ENCODE measurements around the gene GLT8D2. TPM values are rescaled to one million over a fixed set of nuclear protein-coding genes. Genes with fewer than 3 reads are reported as not detected.
A peak's percentile ranks its signal among the peaks of the same experiment; 100 is the strongest.

GLT8D2 gene
- total and polyA plus RNA-seq, 3 donors from 2014 or later, result 5.7 to 17.3 (median 8.1) TPM

- intact Hi-C loops (cut with DNase I; ENCODE audit: low total_unique reads), result no loop called here
- peaks cover 13% of the 10 kb centered on the region for H3K4me1 ChIP-seq
- WGBS, 2 donors, result 56 to 63% methylated on average over 2 of the region's 2 CpGs
- H3K36me3 ChIP-seq (ENCODE audit: low read depth, missing control alignments), result no peaks in the 10 kb centered on the region
- no peaks in the 10 kb centered on the region for H3K9me3 ChIP-seq
- H3K27ac ChIP-seq, result no peak overlapping the region
- H3K27me3 ChIP-seq, result no peaks in the 10 kb centered on the region
- TF ChIP-seq POLR2A (IDR thresholded peaks at IDR 0.05), result no peak
- TF ChIP-seq CTCF (IDR thresholded peaks at IDR 0.05), result no peak
- DNase-seq, result no peak
- no peak overlapping the region for H3K4me3 ChIP-seq
Measured at GRCh38 chr12:103969391-103969790, 80.6 kb downstream of the GLT8D2 start.

- no peak for DNase-seq
- Histone ChIP-seq H3K4me3 (peak overlapping the region; percentile 75 to 86), H3K27me3 (no peaks in the 10 kb centered on the region), H3K36me3 (ENCODE audit: low read depth, missing control alignments) (no peaks in the 10 kb centered on the region), H3K27ac (peak overlapping the region; percentile 87 to 93), H3K9me3 (no peaks in the 10 kb centered on the region), H3K4me1 (peaks cover 18% of the 10 kb centered on the region)
- intact Hi-C loops (cut with DNase I; ENCODE audit: low total_unique reads), result no loop called here
- TF ChIP-seq CTCF (IDR thresholded peaks at IDR 0.05) (no peak), POLR2A (IDR thresholded peaks at IDR 0.05) (no peak)
- WGBS, 2 donors, result 18 to 25% methylated on average over 1 of the region's 1 CpG
Measured at GRCh38 chr12:103966736-103967135, 83.3 kb downstream of the GLT8D2 start.

- no peaks in the 10 kb centered on the region for H3K27me3 ChIP-seq
- H3K4me1 ChIP-seq, result peaks cover 18% of the 10 kb centered on the region
- DNase-seq, result peak; percentile 98
- H3K36me3 ChIP-seq (ENCODE audit: low read depth, missing control alignments), result no peaks in the 10 kb centered on the region
- intact Hi-C loops (cut with DNase I; ENCODE audit: low total_unique reads), result no loop called here
- peak; percentile 64 for TF ChIP-seq POLR2A (IDR thresholded peaks at IDR 0.05)
- peak in 2 of 3 experiments; percentile 3 to 16 for TF ChIP-seq CTCF (IDR thresholded peaks at IDR 0.05)
- H3K4me3 ChIP-seq, result peak within 1 kb of the TSS; percentile 75 to 86
- no peaks in the 10 kb centered on the region for H3K9me3 ChIP-seq
- peak within 1 kb of the TSS; percentile 87 to 93 for H3K27ac ChIP-seq
- WGBS, 2 donors, result 1 to 6% methylated on average over 6 to 64 of the region's 64 CpGs
Measured at GRCh38 chr12:103965590-103966504, 84.1 kb downstream of the GLT8D2 start, which contains the start of gene TDG. Gene TDG, plus strand, starts transcription at chr12:103965872. Its CDS starts 166 bp downstream, at chr12:103966038.

GRCh38 chr12:103965255-103965589 is 84.8 kb downstream of the GLT8D2 start:
- Histone ChIP-seq H3K4me3 (peak overlapping the region; percentile 75 to 86), H3K36me3 (ENCODE audit: low read depth, missing control alignments) (no peaks in the 10 kb centered on the region), H3K27me3 (no peaks in the 10 kb centered on the region), H3K4me1 (peaks cover 18% of the 10 kb centered on the region), H3K9me3 (no peaks in the 10 kb centered on the region), H3K27ac (peak overlapping the region; percentile 87 to 93)
- TF ChIP-seq CTCF (IDR thresholded peaks at IDR 0.05) (no peak), POLR2A (IDR thresholded peaks at IDR 0.05) (no peak)
- no peak for DNase-seq
- intact Hi-C loops (cut with DNase I; ENCODE audit: low total_unique reads), result no loop called here
- WGBS, 2 donors, result 0% methylated on average over 7 to 11 of the region's 11 CpGs

Measured in testis (tissue), 3 donors.